ENCODE results near the gene SLIT3.

The SLIT3 gene

GRCh38 chr5:169290895-169291294 is 10.0 kb downstream of the SLIT3 start:
- TF ChIP-seq EGR2 (tag by site-specific recombination; IDR thresholded peaks at IDR 0.05; ENCODE audit: low read depth) (peak; percentile 52), ZNF404 (tag by site-specific recombination; IDR thresholded peaks at IDR 0.05) (no peak), BCL11B (tag by site-specific recombination; IDR thresholded peaks at IDR 0.05; ENCODE audit: low read depth) (no peak)
- CTCF ChIA-PET, result interaction anchor here (0.6 to 3.2 kb wide), 3 partner anchors 9 to 304 kb away, joined by 3 to 21 read pairs (median 5); partner anchors contain the start of gene SLIT3
- Histone ChIP-seq H3K4me3 (ENCODE audit: low read depth, low read length) (no peak overlapping the region), H3K36me3 (ENCODE audit: control insufficient read depth in 2 of 2, insufficient read depth in 1 of 2, low read length in 2 of 2) (no peaks in the 10 kb centered on the region), H3K9me3 (ENCODE audit: control insufficient read depth, insufficient read depth, low read depth, low read length) (no peaks in the 10 kb centered on the region), H3K4me1 (ENCODE audit: control insufficient read depth, insufficient read depth, low read length) (no peaks in the 10 kb centered on the region), H3K27ac (ENCODE audit: extremely low read depth, low read depth, low read length) (no peak overlapping the region)
- POLR2A ChIA-PET, result no interaction called here

- Histone ChIP-seq H3K36me3 (ENCODE audit: control insufficient read depth in 2 of 2, insufficient read depth in 1 of 2, low read length in 2 of 2) (no peaks in the 10 kb centered on the region), H3K9me3 (ENCODE audit: control insufficient read depth, insufficient read depth, low read depth, low read length) (no peaks in the 10 kb centered on the region), H3K4me3 (ENCODE audit: low read depth, low read length) (no peak overlapping the region), H3K4me1 (ENCODE audit: control insufficient read depth, insufficient read depth, low read length) (no peaks in the 10 kb centered on the region), H3K27ac (ENCODE audit: extremely low read depth, low read depth, low read length) (no peak overlapping the region)
- ChIA-PET CTCF (no interaction called here), POLR2A (no interaction called here)
- no peak for TF ChIP-seq ZNF747 (tag by site-specific recombination; IDR thresholded peaks at IDR 0.05)
- TF ChIP-seq ZNF654 (tag by site-specific recombination; IDR thresholded peaks at IDR 0.05; ENCODE audit: low read depth), result no peak
- TF ChIP-seq ZNF707 (tag by site-specific recombination; IDR thresholded peaks at IDR 0.05), result no peak
- TF ChIP-seq ZNF239 (tag by site-specific recombination; IDR thresholded peaks at IDR 0.05), result no peak
- TF ChIP-seq ZNF350 (tag by site-specific recombination; IDR thresholded peaks at IDR 0.05), result no peak
- no peak for TF ChIP-seq ZNF488 (tag by site-specific recombination; IDR thresholded peaks at IDR 0.05)
- no peak for TF ChIP-seq ELK4 (IDR thresholded peaks at IDR 0.05; ENCODE audit: borderline replicate concordance, low read depth, low read length)
- TF ChIP-seq GLIS2 (tag by site-specific recombination; IDR thresholded peaks at IDR 0.05), result no peak
- TF ChIP-seq KLF7 (tag by site-specific recombination; IDR thresholded peaks at IDR 0.05; ENCODE audit: borderline replicate concordance), result no peak
- no peak for TF ChIP-seq ZNF341 (tag by site-specific recombination; IDR thresholded peaks at IDR 0.05; ENCODE audit: low read depth)
- TF ChIP-seq ZNF2 (tag by site-specific recombination; IDR thresholded peaks at IDR 0.05), result no peak
- TF ChIP-seq ZNF558 (tag by site-specific recombination; IDR thresholded peaks at IDR 0.05), result no peak
- no peak for TF ChIP-seq TSHZ1 (tag by site-specific recombination; IDR thresholded peaks at IDR 0.05; ENCODE audit: borderline replicate concordance)
- no peak for TF ChIP-seq ZNF248 (tag by site-specific recombination; IDR thresholded peaks at IDR 0.05)
- no peak for TF ChIP-seq ZNF664 (tag by site-specific recombination; IDR thresholded peaks at IDR 0.05)
- TF ChIP-seq ZNF211 (tag by site-specific recombination; IDR thresholded peaks at IDR 0.05; ENCODE audit: low read depth), result no peak
Observed at GRCh38 chr5:169289520-169289919, 11.4 kb downstream of the SLIT3 start.
